Bone marrow (tissue), 2 donors: ENCODE measurements around the gene COBLL1.
"Not testable (repeated sequence)": the region's sequence is repeated elsewhere in the genome, so short reads cannot be mapped to it uniquely, and the experiment has no call there.

ENCODE experiments used
- DNase-seq, 2 donors: peaks; one replicate each; lab custom pipeline; 2025; lab: John Stamatoyannopoulos, UW

COBLL1 gene

GRCh38 chr2:164841719-164842623, at the start of gene COBLL1:
Gene COBLL1 (minus strand): TSS chr2:164841823. CDS start chr2:164841196, 627 bp downstream.
- DNase-seq = peak; percentile 64 to 66

- peak in 1 of 2 donors; percentile 87 for DNase-seq
These were observed 48.9 kb upstream of the COBLL1 start for GRCh38 chr2:164890544-164890943.

GRCh38 chr2:164888592-164888991, 47.0 kb upstream of the COBLL1 start:
- DNase-seq = no peak

- no peak for DNase-seq
These were observed 46.0 kb upstream of the COBLL1 start for GRCh38 chr2:164887434-164888144.

- no peak for DNase-seq
These were observed 40.7 kb upstream of the COBLL1 start for GRCh38 chr2:164882276-164882675.

GRCh38 chr2:164881524-164881923, 39.9 kb upstream of the COBLL1 start:
- no peak for DNase-seq

- DNase-seq = no peak
These were observed 38.4 kb upstream of the COBLL1 start for GRCh38 chr2:164879901-164880535.

- DNase-seq = no peak
These were observed 36.3 kb upstream of the COBLL1 start for GRCh38 chr2:164877927-164878326.

- DNase-seq = no peak
These were observed 35.5 kb upstream of the COBLL1 start for GRCh38 chr2:164877169-164877568.

GRCh38 chr2:164875334-164876205, 33.9 kb upstream of the COBLL1 start:
- no peak for DNase-seq

GRCh38 chr2:164873210-164873908, 31.7 kb upstream of the COBLL1 start:
- DNase-seq = no peak

GRCh38 chr2:164871404-164871803, 29.8 kb upstream of the COBLL1 start:
- no peak for DNase-seq

GRCh38 chr2:164869420-164869772, 27.8 kb upstream of the COBLL1 start:
- no peak for DNase-seq

GRCh38 chr2:164868563-164869419, 27.2 kb upstream of the COBLL1 start:
- DNase-seq = no peak

- no peak for DNase-seq
These were observed 26.3 kb upstream of the COBLL1 start for GRCh38 chr2:164867779-164868397.

GRCh38 chr2:164866381-164866780, 24.8 kb upstream of the COBLL1 start:
- peak in 1 of 2 donors; percentile 93 for DNase-seq

GRCh38 chr2:164860694-164861042, 19.0 kb upstream of the COBLL1 start:
- no peak for DNase-seq

- not testable (repeated sequence) for DNase-seq
These were observed 18.5 kb upstream of the COBLL1 start for GRCh38 chr2:164859906-164860693.

- no peak for DNase-seq
These were observed 17.7 kb upstream of the COBLL1 start for GRCh38 chr2:164859251-164859818.
